Adrenal gland (tissue), 5 donors: ENCODE results near the gene NSG1.

Source experiments
- POLR2A ChIP-seq, 2 donors: fragments of 450-650 bp; IDR thresholded peaks; one replicate each; pipeline ENCODE4 v1.6.1; 2017; ENCODE audit warnings: antibody characterized with exemption in 2 of 2, mild to moderate bottlenecking in 2 of 2, moderate library complexity in 1 of 2
- TF ChIP-seq, protein P1 (sequence below), 6 experiments: fragments of 450-650 bp in 4 of 6; fragments of 200-600 bp in 2 of 6; sonication (generic) in 1 of 6; IDR thresholded peaks; 1 replicate in 5 of 6; 2 replicates in 1 of 6; pipeline versions ENCODE4 v1.5.1 to v1.8.0; 2016 to 2021; ENCODE audit warnings: antibody characterized with exemption in 6 of 6, mild to moderate bottlenecking in 2 of 6, moderate library complexity in 1 of 6
- donor health status: DM: no; HTN: no; CAD: no.

GRCh38 chr4:4415107-4415805 is 28.4 kb downstream of the NSG1 start:
- TF ChIP-seq, protein P1, sequence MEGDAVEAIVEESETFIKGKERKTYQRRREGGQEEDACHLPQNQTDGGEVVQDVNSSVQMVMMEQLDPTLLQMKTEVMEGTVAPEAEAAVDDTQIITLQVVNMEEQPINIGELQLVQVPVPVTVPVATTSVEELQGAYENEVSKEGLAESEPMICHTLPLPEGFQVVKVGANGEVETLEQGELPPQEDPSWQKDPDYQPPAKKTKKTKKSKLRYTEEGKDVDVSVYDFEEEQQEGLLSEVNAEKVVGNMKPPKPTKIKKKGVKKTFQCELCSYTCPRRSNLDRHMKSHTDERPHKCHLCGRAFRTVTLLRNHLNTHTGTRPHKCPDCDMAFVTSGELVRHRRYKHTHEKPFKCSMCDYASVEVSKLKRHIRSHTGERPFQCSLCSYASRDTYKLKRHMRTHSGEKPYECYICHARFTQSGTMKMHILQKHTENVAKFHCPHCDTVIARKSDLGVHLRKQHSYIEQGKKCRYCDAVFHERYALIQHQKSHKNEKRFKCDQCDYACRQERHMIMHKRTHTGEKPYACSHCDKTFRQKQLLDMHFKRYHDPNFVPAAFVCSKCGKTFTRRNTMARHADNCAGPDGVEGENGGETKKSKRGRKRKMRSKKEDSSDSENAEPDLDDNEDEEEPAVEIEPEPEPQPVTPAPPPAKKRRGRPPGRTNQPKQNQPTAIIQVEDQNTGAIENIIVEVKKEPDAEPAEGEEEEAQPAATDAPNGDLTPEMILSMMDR (IDR thresholded peaks at IDR 0.05) = no peak
- no peak for TF ChIP-seq POLR2A (IDR thresholded peaks at IDR 0.05)
